Adrenal gland (tissue), 5 donors: ENCODE results near the gene LRP1B.

Source experiments
- POLR2A ChIP-seq, 2 donors: fragments of 450-650 bp; IDR thresholded peaks; one replicate each; pipeline ENCODE4 v1.6.1; 2017; ENCODE audit warnings: antibody characterized with exemption in 2 of 2, mild to moderate bottlenecking in 2 of 2, moderate library complexity in 1 of 2
- TF ChIP-seq, protein P1 (sequence below), 6 experiments: fragments of 450-650 bp in 4 of 6; fragments of 200-600 bp in 2 of 6; sonication (generic) in 1 of 6; IDR thresholded peaks; 1 replicate in 5 of 6; 2 replicates in 1 of 6; pipeline versions ENCODE4 v1.5.1 to v1.8.0; 2016 to 2021; ENCODE audit warnings: antibody characterized with exemption in 6 of 6, mild to moderate bottlenecking in 2 of 6, moderate library complexity in 1 of 6
- donor health status: DM: no; HTN: no; CAD: no.

DNA sequence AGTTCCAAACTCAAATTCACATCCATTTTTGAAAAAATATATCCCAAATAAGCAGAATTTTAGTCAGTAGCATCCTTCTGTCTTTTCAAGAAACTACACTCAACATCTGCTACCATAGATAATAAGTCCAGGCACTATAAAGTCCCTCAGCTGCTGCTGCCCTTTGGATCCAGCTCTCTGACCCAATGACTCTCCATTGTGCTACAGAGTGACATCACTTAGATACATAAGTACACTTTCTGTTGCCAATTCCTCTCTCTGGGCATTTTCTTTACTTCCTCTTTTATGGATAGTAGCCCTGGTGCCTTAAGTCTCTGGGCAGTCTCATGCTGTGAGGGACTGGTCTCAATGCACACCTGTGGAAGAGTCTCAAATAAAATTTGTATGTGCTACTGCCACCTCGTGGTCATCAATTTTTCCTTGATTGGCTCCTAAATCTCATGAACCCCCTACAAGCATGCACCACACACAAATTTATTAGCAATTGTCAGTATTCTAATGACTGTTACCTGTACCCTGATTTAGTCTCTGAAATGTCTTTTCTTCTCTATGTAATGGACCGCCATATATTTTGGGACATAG lies 219.2 kb downstream of the LRP1B start:
- TF ChIP-seq, protein P1, sequence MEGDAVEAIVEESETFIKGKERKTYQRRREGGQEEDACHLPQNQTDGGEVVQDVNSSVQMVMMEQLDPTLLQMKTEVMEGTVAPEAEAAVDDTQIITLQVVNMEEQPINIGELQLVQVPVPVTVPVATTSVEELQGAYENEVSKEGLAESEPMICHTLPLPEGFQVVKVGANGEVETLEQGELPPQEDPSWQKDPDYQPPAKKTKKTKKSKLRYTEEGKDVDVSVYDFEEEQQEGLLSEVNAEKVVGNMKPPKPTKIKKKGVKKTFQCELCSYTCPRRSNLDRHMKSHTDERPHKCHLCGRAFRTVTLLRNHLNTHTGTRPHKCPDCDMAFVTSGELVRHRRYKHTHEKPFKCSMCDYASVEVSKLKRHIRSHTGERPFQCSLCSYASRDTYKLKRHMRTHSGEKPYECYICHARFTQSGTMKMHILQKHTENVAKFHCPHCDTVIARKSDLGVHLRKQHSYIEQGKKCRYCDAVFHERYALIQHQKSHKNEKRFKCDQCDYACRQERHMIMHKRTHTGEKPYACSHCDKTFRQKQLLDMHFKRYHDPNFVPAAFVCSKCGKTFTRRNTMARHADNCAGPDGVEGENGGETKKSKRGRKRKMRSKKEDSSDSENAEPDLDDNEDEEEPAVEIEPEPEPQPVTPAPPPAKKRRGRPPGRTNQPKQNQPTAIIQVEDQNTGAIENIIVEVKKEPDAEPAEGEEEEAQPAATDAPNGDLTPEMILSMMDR (IDR thresholded peaks at IDR 0.05): peak in 3 of 6 experiments; percentile 23 to 30 (median 24)
- no peak for TF ChIP-seq POLR2A (IDR thresholded peaks at IDR 0.05)
